Muscle of leg (tissue), 11 donors: ENCODE measurements around the gene PRIMA1. TPM values are rescaled to one million over a fixed set of nuclear protein-coding genes. Genes with fewer than 3 reads are reported as not detected.

Experiments used
- DNase-seq: peaks from one replicate; pipeline ENCODE4 v3.0.0; 2013
- H3K27ac ChIP-seq: one replicate; pipeline ENCODE4 v1.5.1; 2013; ENCODE audit warnings: mild to moderate bottlenecking, low read length, control low read depth
- H3K27me3 ChIP-seq: one replicate; pipeline ENCODE4 v1.6.1; 2013; ENCODE audit warnings: low read length; ENCODE audit not compliant: control insufficient read depth, insufficient read depth
- H3K36me3 ChIP-seq: one replicate; pipeline ENCODE4 v1.6.1; 2013; ENCODE audit warnings: low read length; ENCODE audit not compliant: control insufficient read depth, insufficient read depth
- H3K4me1 ChIP-seq: one replicate; pipeline ENCODE4 v1.6.1; 2013; ENCODE audit warnings: low read length; ENCODE audit not compliant: control insufficient read depth, insufficient read depth
- H3K4me3 ChIP-seq: one replicate; pipeline ENCODE4 v1.5.1; 2013; ENCODE audit warnings: low read length, control low read depth
- H3K9me3 ChIP-seq: replicated peaks from 2 replicates; pipeline ENCODE4 v1.6.1; 2013; ENCODE audit warnings: low read depth, low read length; ENCODE audit not compliant: control insufficient read depth
- WGBS: methylation state at CpG from one replicate; pipeline ENCODE4 v1.1.5; 2013; ENCODE audit warnings: missing lambda C conversion rate; ENCODE audit not compliant: insufficient coverage; 5-methylcytosine and 5-hydroxymethylcytosine counted together
- polyA plus RNA-seq, 8 donors: library from polyadenylated mRNA; unstranded; fragments of 120-200 nt; gene quantifications; one replicate each; pipeline versions ENCODE4 v1.2.1 to v1.2.3, GENCODE V29; 2013; ENCODE audit warnings: inconsistent platforms in 1 of 8, low replicate concordance in 1 of 8; ENCODE audit not compliant: insufficient read length in 8 of 8, insufficient read depth in 1 of 8
- total RNA-seq: library from RNA; stranded (reverse); fragments of 120-200 nt; gene quantifications from one replicate; pipeline ENCODE4 v1.2.4, GENCODE V29; 2013

PRIMA1 gene
- total and polyA plus RNA-seq, 9 donors: 0.75 to 4.6 (median 3.2) TPM

DNA sequence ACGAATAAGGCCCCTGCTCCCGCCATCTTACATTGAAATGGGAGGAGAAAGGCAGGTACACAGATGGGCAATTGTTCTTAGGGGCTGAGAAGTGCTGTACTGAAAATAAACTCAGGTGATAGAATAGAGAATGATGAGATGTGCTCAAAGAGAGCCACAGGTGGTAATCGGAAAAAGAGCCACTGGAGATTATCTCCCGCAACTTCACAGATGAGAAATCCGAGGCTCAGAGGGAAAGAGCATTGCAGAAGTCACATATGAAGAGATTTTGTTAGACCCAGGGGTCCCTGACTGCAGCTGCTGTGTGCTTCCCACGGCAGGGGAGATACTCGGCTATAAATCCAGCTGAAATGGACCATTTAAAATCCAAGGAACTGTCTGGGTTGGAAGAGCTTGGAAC lies 73.7 kb downstream of the PRIMA1 start:
- no peak overlapping the region for H3K4me3 ChIP-seq
- peaks cover 2% of the 10 kb centered on the region for H3K27me3 ChIP-seq
- 37% methylated on average over 7 of the region's 7 CpGs for WGBS
- DNase-seq: no peak
- no peak overlapping the region for H3K27ac ChIP-seq
- no peaks in the 10 kb centered on the region for H3K36me3 ChIP-seq
- peaks cover 11% of the 10 kb centered on the region for H3K4me1 ChIP-seq
- no peaks in the 10 kb centered on the region for H3K9me3 ChIP-seq

DNA sequence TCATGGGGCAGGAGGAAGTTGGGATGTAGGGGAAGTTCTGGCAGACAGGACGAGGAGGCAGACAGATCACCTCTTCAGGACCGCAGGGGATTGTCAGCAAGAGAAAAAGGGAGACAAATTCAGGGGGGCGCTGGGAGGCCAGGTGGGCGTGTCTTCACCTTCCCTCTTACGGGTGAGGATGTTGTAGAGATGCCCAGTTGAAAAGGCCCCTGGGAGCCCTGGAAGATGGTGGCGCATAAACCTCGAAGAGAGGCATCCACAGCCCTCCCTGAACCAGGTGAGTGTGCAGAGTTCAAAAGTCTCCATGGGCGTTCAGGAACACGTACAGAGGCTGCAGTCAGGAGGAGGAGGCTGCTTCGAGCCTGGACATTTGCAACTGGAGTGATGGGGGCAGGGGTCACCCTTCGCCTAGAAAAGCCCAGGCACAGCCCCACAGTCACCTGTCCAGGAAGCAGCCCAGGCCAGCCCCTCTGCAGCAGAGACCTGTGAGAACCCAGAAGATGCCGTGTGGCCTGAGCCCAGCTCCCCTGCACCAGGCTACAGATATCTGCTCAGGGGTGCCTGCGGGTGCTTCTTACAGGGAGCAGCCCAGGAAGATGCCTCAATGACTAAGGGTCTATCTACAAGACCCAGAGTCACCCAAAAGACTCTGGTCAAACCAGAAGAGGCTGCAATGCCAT lies 74.4 kb downstream of the PRIMA1 start:
- peaks cover 2% of the 10 kb centered on the region for H3K27me3 ChIP-seq
- peaks cover 11% of the 10 kb centered on the region for H3K4me1 ChIP-seq
- H3K36me3 ChIP-seq: no peaks in the 10 kb centered on the region
- H3K27ac ChIP-seq: no peak overlapping the region
- WGBS: 56% methylated on average over 8 of the region's 13 CpGs
- H3K4me3 ChIP-seq: no peak overlapping the region
- no peaks in the 10 kb centered on the region for H3K9me3 ChIP-seq
- no peak for DNase-seq

DNA sequence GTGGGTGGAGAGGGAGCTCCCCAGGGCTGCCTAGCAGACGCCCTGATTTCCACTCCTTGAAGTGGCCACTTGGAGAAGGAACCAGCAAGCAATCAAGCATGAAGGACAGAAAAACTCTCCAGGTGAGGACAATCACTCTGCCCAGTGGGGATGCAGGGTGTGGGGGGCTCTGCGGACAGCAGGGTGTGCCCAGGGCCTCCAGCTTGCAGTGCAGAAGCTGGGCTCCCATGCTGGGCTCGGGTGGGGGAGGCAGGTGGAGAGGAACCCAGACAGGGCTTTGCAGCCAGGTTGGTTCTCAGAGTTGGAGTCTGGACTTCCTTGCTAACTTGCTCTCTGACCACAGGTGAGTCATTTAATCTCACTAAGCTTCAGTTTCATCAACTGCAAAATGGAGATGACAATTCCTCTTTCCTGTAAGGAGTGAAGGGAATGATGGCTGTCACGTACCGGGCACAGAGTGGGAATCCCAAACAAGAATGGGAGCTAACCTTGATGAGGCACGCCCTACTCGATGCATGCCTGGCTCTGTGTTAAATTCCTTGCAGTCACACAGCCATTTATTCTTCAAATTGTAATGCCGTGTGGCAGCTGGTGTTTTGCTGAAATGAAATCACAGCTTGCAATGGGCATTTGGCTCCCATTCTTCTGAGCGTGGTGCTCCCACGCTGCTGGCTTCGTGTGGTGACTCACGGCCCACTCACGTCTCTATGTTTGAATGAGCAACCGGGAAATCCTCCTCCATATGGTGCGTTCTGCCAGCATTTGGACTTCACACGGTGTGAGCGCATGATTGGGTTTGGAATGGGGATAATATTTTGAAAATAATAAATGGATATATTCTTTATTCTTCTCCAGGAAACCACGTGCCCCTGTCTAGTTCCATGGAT lies 75.2 kb downstream of the PRIMA1 start:
- peaks cover 11% of the 10 kb centered on the region for H3K4me1 ChIP-seq
- DNase-seq: peak; percentile 13
- H3K27me3 ChIP-seq: peaks cover 2% of the 10 kb centered on the region
- H3K9me3 ChIP-seq: no peaks in the 10 kb centered on the region
- H3K27ac ChIP-seq: no peak overlapping the region
- 56% methylated on average over 2 of the region's 18 CpGs for WGBS
- no peak overlapping the region for H3K4me3 ChIP-seq
- H3K36me3 ChIP-seq: no peaks in the 10 kb centered on the region

DNA sequence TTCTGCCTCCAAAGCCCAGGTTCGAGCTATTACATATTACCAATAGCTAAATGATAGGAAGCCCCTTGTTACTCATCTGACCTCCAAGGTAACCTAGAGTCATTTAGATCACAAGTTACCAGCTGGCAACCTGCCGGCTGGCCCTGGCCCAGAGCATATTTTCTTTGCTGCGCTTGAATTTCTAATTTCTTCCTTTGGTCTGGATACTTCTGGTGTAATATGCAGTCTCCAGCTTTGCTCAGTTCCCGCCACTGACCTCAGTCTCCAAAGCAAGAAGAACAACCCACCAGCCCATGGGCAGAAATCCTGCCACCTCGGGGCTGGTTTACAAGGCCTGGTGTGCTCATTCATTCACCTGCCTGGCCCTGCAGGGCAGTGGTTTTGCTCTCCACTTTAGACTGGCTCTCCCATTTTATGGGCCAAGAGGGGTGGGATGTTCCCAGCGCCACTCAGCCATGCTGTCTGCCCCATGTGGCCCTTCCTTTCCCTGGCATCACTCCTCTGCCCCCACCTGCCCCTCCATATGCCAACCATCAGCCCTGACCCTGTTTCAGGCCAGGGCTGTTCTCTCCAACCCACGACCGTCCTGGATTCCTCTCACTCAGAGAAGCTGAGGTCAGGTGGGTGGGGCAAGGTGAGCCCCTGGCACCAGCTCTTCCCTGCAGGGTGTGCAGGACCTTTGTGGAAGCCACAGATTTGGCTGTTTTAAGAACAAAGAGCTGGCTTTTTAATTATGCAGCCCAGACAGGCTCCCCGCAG lies 76.0 kb downstream of the PRIMA1 start:
- no peaks in the 10 kb centered on the region for H3K9me3 ChIP-seq

DNA sequence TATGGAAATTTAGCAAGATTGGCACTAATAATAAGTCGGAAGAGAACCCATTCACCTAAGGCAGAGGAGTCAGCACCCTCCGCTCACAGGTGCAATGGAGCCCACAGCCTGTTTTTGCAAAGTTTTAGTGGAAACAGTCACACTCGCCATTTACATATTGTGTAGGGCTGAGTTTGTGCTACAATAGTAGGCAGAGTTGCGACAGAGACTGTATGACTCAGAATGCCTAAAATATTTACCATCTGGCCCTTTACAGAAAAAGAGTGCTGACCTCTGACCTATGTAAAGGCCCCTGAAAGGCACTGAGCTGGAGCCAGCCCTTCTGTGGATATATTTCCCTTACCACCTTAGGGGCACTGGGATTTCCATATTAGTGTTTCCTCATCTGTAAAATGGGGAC lies 79.0 kb downstream of the PRIMA1 start:
- H3K27ac ChIP-seq: no peak overlapping the region
- H3K27me3 ChIP-seq: peaks cover 5% of the 10 kb centered on the region
- no peak for DNase-seq
- no peaks in the 10 kb centered on the region for H3K9me3 ChIP-seq
- no peaks in the 10 kb centered on the region for H3K36me3 ChIP-seq
- no peak overlapping the region for H3K4me3 ChIP-seq
- peaks cover 11% of the 10 kb centered on the region for H3K4me1 ChIP-seq
- WGBS: 94% methylated on average over 2 of the region's 4 CpGs

More for the DNA sequence above, 76.0 kb downstream of the PRIMA1 start:
- Histone ChIP-seq H3K27ac (no peak overlapping the region), H3K4me3 (no peak overlapping the region), H3K27me3 (peaks cover 2% of the 10 kb centered on the region), H3K36me3 (no peaks in the 10 kb centered on the region), H3K4me1 (peaks cover 11% of the 10 kb centered on the region)
- no peak for DNase-seq
- WGBS: 64% methylated on average over 4 of the region's 9 CpGs

DNA sequence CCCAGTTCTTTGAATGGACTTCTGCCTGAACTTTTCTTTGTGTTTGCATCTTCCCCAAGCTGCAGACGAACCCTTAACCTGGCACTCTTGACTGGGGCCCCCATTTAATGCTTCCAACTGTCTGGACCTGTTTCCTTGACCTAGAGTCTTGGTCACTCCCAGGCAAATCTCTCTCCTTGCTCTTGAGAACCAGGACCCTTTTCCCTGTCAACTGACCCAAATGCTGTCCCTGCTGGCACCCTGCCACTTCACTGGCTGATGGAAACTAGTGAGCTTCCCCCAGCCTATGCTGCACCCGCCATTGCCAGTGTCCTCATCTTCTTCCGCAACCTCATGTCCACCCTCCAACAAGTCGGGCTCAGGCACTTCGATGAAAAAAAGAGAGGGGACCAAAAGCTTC lies 79.5 kb downstream of the PRIMA1 start:
- Histone ChIP-seq H3K4me3 (no peak overlapping the region), H3K27ac (no peak overlapping the region), H3K36me3 (no peaks in the 10 kb centered on the region), H3K9me3 (no peaks in the 10 kb centered on the region), H3K4me1 (peaks cover 11% of the 10 kb centered on the region), H3K27me3 (peaks cover 4% of the 10 kb centered on the region)
- 70% methylated on average over 3 of the region's 5 CpGs for WGBS
- no peak for DNase-seq

DNA sequence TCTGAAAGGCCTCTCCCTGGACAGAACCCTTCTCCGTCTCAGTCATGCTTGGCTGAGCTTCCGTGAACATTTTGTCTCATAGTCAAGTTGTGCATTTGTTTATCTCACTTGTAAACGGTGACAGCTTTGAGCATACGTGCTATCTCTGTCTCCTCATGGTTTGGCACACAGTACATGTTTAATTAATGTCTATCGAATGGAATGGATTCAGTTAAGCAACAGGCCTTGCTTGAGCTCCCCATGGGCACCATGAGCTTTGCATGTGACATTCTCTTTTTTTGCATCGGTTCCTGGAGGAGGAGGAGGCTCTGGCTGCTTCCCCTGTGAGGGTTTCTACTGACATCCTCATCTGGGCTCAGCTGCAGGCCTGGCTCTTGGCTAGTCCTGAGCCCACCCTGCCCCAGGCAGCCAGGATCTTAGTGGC lies 80.0 kb downstream of the PRIMA1 start:
- DNase-seq: no peak
- H3K4me1 ChIP-seq: peaks cover 8% of the 10 kb centered on the region
- H3K4me3 ChIP-seq: no peak overlapping the region
- peaks cover 3% of the 10 kb centered on the region for H3K27me3 ChIP-seq
- no peak overlapping the region for H3K27ac ChIP-seq
- H3K36me3 ChIP-seq: no peaks in the 10 kb centered on the region
- no peaks in the 10 kb centered on the region for H3K9me3 ChIP-seq
- 60% methylated on average over 3 of the region's 6 CpGs for WGBS

DNA sequence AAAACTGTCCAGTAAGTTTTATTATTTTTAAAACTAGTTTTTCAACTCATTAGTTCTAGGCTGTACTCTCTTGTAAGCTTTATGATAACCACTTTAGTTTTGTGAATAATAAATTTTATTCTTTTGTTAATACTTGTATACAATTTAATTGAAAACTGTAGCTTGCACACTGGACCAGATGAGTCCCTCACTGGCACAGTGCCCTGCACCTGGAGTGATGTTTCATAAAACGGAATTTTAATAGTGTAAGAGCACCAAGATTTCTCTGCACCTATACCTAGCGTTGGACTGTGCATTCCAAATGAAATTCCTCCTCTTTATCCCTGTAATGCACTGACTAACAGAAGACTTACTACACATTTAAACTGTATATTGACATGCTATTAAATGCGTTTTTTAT lies 80.8 kb downstream of the PRIMA1 start:
- H3K9me3 ChIP-seq: no peaks in the 10 kb centered on the region
- peaks cover 6% of the 10 kb centered on the region for H3K4me1 ChIP-seq
- peaks cover 3% of the 10 kb centered on the region for H3K27me3 ChIP-seq
- no CpG with 5 or more reads among the region's 3 CpGs for WGBS
- no peak for DNase-seq
- H3K36me3 ChIP-seq: no peaks in the 10 kb centered on the region
- no peak overlapping the region for H3K4me3 ChIP-seq
- no peak overlapping the region for H3K27ac ChIP-seq

DNA sequence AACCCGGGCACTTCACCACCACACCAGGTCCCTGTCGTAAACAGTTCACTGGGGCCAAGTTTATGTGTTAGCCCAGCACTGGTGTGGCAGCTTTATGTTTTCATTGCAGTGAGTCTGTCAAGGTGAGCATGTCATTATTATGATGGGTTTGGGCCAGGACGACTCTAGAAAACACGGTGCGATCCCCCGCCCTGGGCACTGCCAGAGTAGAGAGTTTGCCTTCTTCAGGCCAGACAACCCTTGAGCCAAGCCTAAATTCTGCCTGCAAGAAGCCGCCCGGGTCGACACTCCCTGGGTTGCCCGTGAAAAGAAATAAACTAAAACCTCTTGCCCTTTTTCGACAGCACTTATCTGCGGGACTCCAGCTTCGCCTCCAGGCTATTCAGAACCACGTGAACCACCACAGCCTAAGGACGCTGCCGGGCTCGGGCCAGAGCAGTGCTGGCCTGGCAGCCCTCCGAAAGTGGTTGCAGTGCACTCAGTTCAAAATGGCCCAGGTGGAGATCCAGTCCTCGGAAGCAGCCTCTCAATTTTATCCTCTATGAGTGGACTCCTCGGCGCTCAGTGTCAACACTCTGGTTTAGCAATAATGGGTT lies 81.8 kb downstream of the PRIMA1 start:
- Histone ChIP-seq H3K27me3 (peaks cover 3% of the 10 kb centered on the region), H3K4me1 (no peaks in the 10 kb centered on the region), H3K27ac (no peak overlapping the region), H3K36me3 (no peaks in the 10 kb centered on the region), H3K4me3 (no peak overlapping the region), H3K9me3 (no peaks in the 10 kb centered on the region)
- 76% methylated on average over 17 of the region's 21 CpGs for WGBS
- no peak for DNase-seq
